GM12874 (cell line): ENCODE results near the gene RNF40.

ENCODE experiments used
- CTCF ChIP-seq: IDR thresholded peaks from 2 replicates; pipeline ENCODE4 v1.5.1; 2011; ENCODE audit warnings: low read depth, mild to moderate bottlenecking, control low read depth, low read length, moderate library complexity; ENCODE audit not compliant: insufficient read depth

RNF40 gene

GRCh38 chr16:30750876-30751465 is 11.2 kb upstream of the RNF40 start:
- TF ChIP-seq CTCF: no peak

GRCh38 chr16:30753596-30753995 is 8.5 kb upstream of the RNF40 start:
- TF ChIP-seq CTCF: no peak

- TF ChIP-seq CTCF: no peak
Observed at GRCh38 chr16:30755955-30756780, 6.0 kb upstream of the RNF40 start.

- TF ChIP-seq CTCF: no peak
Observed at GRCh38 chr16:30756781-30757100, 5.4 kb upstream of the RNF40 start.

GRCh38 chr16:30757316-30757715 is 4.8 kb upstream of the RNF40 start:
- TF ChIP-seq CTCF: no peak

- TF ChIP-seq CTCF: no peak
Observed at GRCh38 chr16:30758988-30759491, 3.1 kb upstream of the RNF40 start.

- no peak for TF ChIP-seq CTCF
Observed at GRCh38 chr16:30760001-30760559, 2.0 kb upstream of the RNF40 start.
